CD14-positive monocyte (primary cell): ENCODE data around the gene TRAPPC8. TPM values are rescaled to one million over a fixed set of nuclear protein-coding genes. Genes with fewer than 3 reads are reported as not detected.

Source experiments
- DNase-seq, 3 donors: peaks; one replicate each; pipeline ENCODE4 v3.0.0-alpha.2; 2011 to 2022
- H2AFZ ChIP-seq: 2 replicates; pipeline ENCODE4 v1.6.0; 2012; ENCODE audit warnings: mild to moderate bottlenecking, low read depth, low read length, inconsistent platforms; ENCODE audit not compliant: insufficient read depth, poor library complexity, severe bottlenecking
- H3K27ac ChIP-seq, 2 donors: 1 replicate in 1 of 2; 2 replicates in 1 of 2; pipeline ENCODE4 v1.5.1; 2012 to 2013; ENCODE audit warnings: low read length in 2 of 2, control low read depth in 1 of 2, inconsistent platforms in 1 of 2, low read depth in 1 of 2, mild to moderate bottlenecking in 1 of 2
- H3K27me3 ChIP-seq, 2 donors: one replicate each; pipeline versions ENCODE4 v1.6.0 to v1.6.1; 2011 to 2013; ENCODE audit warnings: low read length in 2 of 2; ENCODE audit not compliant: control insufficient read depth in 2 of 2, insufficient read depth in 2 of 2
- H3K36me3 ChIP-seq, 2 donors: replicated peaks in 1 of 2; 1 replicate in 1 of 2; 2 replicates in 1 of 2; pipeline versions ENCODE4 v1.5.1 to v1.6.1; 2012 to 2013; ENCODE audit warnings: low read length in 2 of 2, control low read depth in 1 of 2, inconsistent platforms in 1 of 2, mild to moderate bottlenecking in 1 of 2; ENCODE audit not compliant: insufficient read depth in 2 of 2, control insufficient read depth in 1 of 2
- H3K4me1 ChIP-seq, 2 donors: 1 replicate in 1 of 2; 2 replicates in 1 of 2; pipeline versions ENCODE4 v1.5.1 to v1.6.1; 2012 to 2013; ENCODE audit warnings: low read length in 2 of 2, control low read depth in 1 of 2, inconsistent platforms in 1 of 2, mild to moderate bottlenecking in 1 of 2, moderate library complexity in 1 of 2; ENCODE audit not compliant: insufficient read depth in 2 of 2, control insufficient read depth in 1 of 2
- H3K4me2 ChIP-seq: replicated peaks from 2 replicates; pipeline ENCODE3; 2012; ENCODE audit warnings: low read length, moderate library complexity, mild to moderate bottlenecking; ENCODE audit not compliant: poor library complexity, severe bottlenecking; ENCODE audit errors: extremely low read depth
- H3K4me3 ChIP-seq, 3 experiments: fragments of 200-600 bp in 1 of 3; sonication (generic) in 1 of 3; replicated peaks in 1 of 3; 1 replicate in 2 of 3; 2 replicates in 1 of 3; pipeline ENCODE4 v1.5.1; 2011 to 2013; ENCODE audit warnings: low read length in 3 of 3, mild to moderate bottlenecking in 3 of 3, control low read depth in 2 of 3, low read depth in 2 of 3, inconsistent platforms in 1 of 3, moderate library complexity in 1 of 3
- H3K79me2 ChIP-seq: 2 replicates; pipeline ENCODE4 v1.6.0; 2012; ENCODE audit warnings: mild to moderate bottlenecking, control low read depth, inconsistent platforms, low read length, moderate library complexity; ENCODE audit not compliant: insufficient read depth
- H3K9ac ChIP-seq: 2 replicates; pipeline ENCODE4 v1.6.0; 2017; ENCODE audit warnings: low read length, mild to moderate bottlenecking; ENCODE audit not compliant: insufficient read depth, poor library complexity, severe bottlenecking
- H3K9me3 ChIP-seq, 2 donors: replicated peaks in 1 of 2; 1 replicate in 1 of 2; 2 replicates in 1 of 2; pipeline versions ENCODE4 v1.5.1 to v1.6.1; 2012 to 2013; ENCODE audit warnings: low read length in 2 of 2, control low read depth in 1 of 2; ENCODE audit not compliant: control insufficient read depth in 1 of 2, insufficient read depth in 1 of 2
- H4K20me1 ChIP-seq: 2 replicates; pipeline ENCODE4 v1.6.0; 2012; ENCODE audit warnings: mild to moderate bottlenecking, low read length, control low read depth, moderate library complexity; ENCODE audit not compliant: insufficient read depth
- H3K27ac Mint-ChIP-seq, 7 donors: one replicate each; pipeline ENCODE4 v1.8.0; 2020; ENCODE audit warnings: mild to moderate bottlenecking in 7 of 7, mixed read lengths in 7 of 7, moderate library complexity in 6 of 7, inconsistent platforms in 2 of 7
- H3K27me3 Mint-ChIP-seq, 3 donors: one replicate each; pipeline ENCODE4 v1.8.0; 2021 to 2022; ENCODE audit warnings: low read depth in 3 of 3, mild to moderate bottlenecking in 3 of 3, mixed read lengths in 3 of 3, moderate library complexity in 3 of 3, inconsistent platforms in 1 of 3
- H3K36me3 Mint-ChIP-seq, 2 donors: one replicate each; pipeline ENCODE4 v1.8.0; 2020; ENCODE audit warnings: mixed read lengths in 2 of 2, inconsistent platforms in 1 of 2, mild to moderate bottlenecking in 1 of 2
- H3K4me1 Mint-ChIP-seq: one replicate; pipeline ENCODE4 v1.8.0; 2020; ENCODE audit warnings: mild to moderate bottlenecking, mixed read lengths
- H3K4me3 Mint-ChIP-seq, 2 donors: one replicate each; pipeline ENCODE4 v1.8.0; 2020; ENCODE audit warnings: mild to moderate bottlenecking in 2 of 2, mixed read lengths in 2 of 2, moderate library complexity in 1 of 2
- H3K9me3 Mint-ChIP-seq, 7 donors: one replicate each; pipeline ENCODE4 v1.8.0; 2020 to 2022; ENCODE audit warnings: mixed read lengths in 7 of 7, mild to moderate bottlenecking in 6 of 7, moderate library complexity in 6 of 7, inconsistent platforms in 2 of 7
- WGBS: methylation state at CpG from one replicate; pipeline ENCODE4 v1.1.5; 2013; ENCODE audit warnings: missing lambda C conversion rate; ENCODE audit not compliant: insufficient coverage; 5-methylcytosine and 5-hydroxymethylcytosine counted together
- intact Hi-C, 2 donors: fragments of 100-400 bp; cut with micrococcal nuclease; formaldehyde crosslinking; loops; one replicate each; pipeline versions ENCODE4 v1.15.0 to v1.15.1; 2023
- polyA plus RNA-seq, 3 donors: library from polyadenylated mRNA; depleted of rRNA in 1 of 3; unstranded in 2 of 3; stranded (reverse) in 1 of 3; fragments of 300-500 nt in 2 of 3; fragments of >200 nt in 1 of 3; fragmentation: Illumina TruSeq in 2 of 3; gene quantifications; 1 replicate in 2 of 3; 2 replicates in 1 of 3; pipeline ENCODE4 v1.2.3, GENCODE V29; 2012 to 2021
- TF ChIP-seq, protein P1 (sequence below): fragments of 200-600 bp; IDR thresholded peaks from one replicate; pipeline ENCODE4 v1.8.0; 2022; ENCODE audit warnings: antibody characterized with exemption, mild to moderate bottlenecking

The TRAPPC8 gene
- polyA plus RNA-seq, 3 donors: 16.2 to 52.7 (median 22.1) TPM

DNA sequence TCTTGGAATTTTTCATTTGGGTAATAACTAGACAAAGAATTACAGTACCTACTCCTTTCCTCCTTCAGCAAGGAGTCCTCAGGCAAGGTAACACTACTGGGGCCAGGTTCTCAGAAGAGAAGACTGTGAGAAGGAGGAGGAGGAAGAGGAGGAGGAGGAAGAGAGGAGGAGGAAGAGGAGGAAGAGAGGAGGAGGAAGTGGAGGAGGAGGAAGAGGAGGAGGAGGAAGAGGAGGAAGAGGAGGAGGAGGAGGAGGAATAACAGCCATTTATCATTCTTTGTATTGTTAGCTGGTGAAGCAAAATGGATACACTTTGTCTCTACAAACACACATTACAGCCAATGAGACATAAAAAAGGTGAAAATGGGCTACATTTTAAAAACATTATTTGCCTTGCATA lies 149.4 kb downstream of the TRAPPC8 start:
- peaks cover 15 to 27% of the 10 kb centered on the region in 2 donors for H3K4me1 ChIP-seq
- intact Hi-C loops: no loop called here
- no peak overlapping the region for H3K4me3 ChIP-seq
- Mint-ChIP-seq H3K4me3 (no peak overlapping the region), H3K36me3 (no peaks in the 10 kb centered on the region), H3K27me3 (peaks cover 0 to 2% (median 0%) of the 10 kb centered on the region in 3 donors), H3K27ac (peak overlapping the region in 1 of 7 donors; percentile 54), H3K4me1 (peaks cover 22% of the 10 kb centered on the region), H3K9me3 (no peaks in the 10 kb centered on the region)
- H3K4me2 ChIP-seq: no peak overlapping the region
- TF ChIP-seq, protein P1, sequence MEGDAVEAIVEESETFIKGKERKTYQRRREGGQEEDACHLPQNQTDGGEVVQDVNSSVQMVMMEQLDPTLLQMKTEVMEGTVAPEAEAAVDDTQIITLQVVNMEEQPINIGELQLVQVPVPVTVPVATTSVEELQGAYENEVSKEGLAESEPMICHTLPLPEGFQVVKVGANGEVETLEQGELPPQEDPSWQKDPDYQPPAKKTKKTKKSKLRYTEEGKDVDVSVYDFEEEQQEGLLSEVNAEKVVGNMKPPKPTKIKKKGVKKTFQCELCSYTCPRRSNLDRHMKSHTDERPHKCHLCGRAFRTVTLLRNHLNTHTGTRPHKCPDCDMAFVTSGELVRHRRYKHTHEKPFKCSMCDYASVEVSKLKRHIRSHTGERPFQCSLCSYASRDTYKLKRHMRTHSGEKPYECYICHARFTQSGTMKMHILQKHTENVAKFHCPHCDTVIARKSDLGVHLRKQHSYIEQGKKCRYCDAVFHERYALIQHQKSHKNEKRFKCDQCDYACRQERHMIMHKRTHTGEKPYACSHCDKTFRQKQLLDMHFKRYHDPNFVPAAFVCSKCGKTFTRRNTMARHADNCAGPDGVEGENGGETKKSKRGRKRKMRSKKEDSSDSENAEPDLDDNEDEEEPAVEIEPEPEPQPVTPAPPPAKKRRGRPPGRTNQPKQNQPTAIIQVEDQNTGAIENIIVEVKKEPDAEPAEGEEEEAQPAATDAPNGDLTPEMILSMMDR: no peak
- no peak overlapping the region for H2AFZ ChIP-seq
- no peak overlapping the region for H3K9ac ChIP-seq
- H3K27ac ChIP-seq: no peak overlapping the region
- H3K9me3 ChIP-seq: no peaks in the 10 kb centered on the region
- H3K79me2 ChIP-seq: no peaks in the 10 kb centered on the region
- H3K27me3 ChIP-seq: no peaks in the 10 kb centered on the region
- no peaks in the 10 kb centered on the region for H3K36me3 ChIP-seq
- H4K20me1 ChIP-seq: no peaks in the 10 kb centered on the region
- no peak for DNase-seq

GRCh38 chr18:31792580-31792911 lies 150.4 kb downstream of the TRAPPC8 start:
- TF ChIP-seq, protein P1: no peak
- H2AFZ ChIP-seq: no peak overlapping the region
- H3K27me3 Mint-ChIP-seq: peaks cover 0 to 2% (median 0%) of the 10 kb centered on the region in 3 donors
- no peak overlapping the region for H3K4me3 ChIP-seq
- H3K4me1 Mint-ChIP-seq: peaks cover 22% of the 10 kb centered on the region
- peak overlapping the region in 1 of 7 donors; percentile 76 for H3K27ac Mint-ChIP-seq
- WGBS: 100% methylated on average over 2 of the region's 2 CpGs
- no peak overlapping the region for H3K9ac ChIP-seq
- H3K79me2 ChIP-seq: no peaks in the 10 kb centered on the region
- H3K27me3 ChIP-seq: no peaks in the 10 kb centered on the region
- H3K4me2 ChIP-seq: no peak overlapping the region
- DNase-seq: no peak
- no peaks in the 10 kb centered on the region for H3K36me3 Mint-ChIP-seq
- peaks cover 15 to 27% of the 10 kb centered on the region in 2 donors for H3K4me1 ChIP-seq
- H3K27ac ChIP-seq: no peak overlapping the region
- no peaks in the 10 kb centered on the region for H3K36me3 ChIP-seq
- no peaks in the 10 kb centered on the region for H3K9me3 ChIP-seq
- intact Hi-C loops: no loop called here
- H4K20me1 ChIP-seq: no peaks in the 10 kb centered on the region
- no peaks in the 10 kb centered on the region for H3K9me3 Mint-ChIP-seq
- H3K4me3 Mint-ChIP-seq: no peak overlapping the region
